ENCODE results near the gene ATP2B1. TPM values are rescaled to one million over a fixed set of nuclear protein-coding genes. Genes with fewer than 3 reads are reported as not detected.

Gene ATP2B1
- total RNA-seq, result 15.9 and 19.5 TPM in 2 replicates

- intact Hi-C loops (cut with micrococcal nuclease), result loop anchor here (1.0 to 5.0 kb wide), 13 partner anchors 48 to 1566 kb away; partner anchors contain the start of genes CEP290, POC1B and TMTC3
Measured at GRCh38 chr12:89708565-89709156, at the start of gene ATP2B1. ATP2B1 (minus strand) TSS chr12:89708838; CDS start chr12:89655886, 52,952 bp downstream.

GRCh38 chr12:89757987-89758386 lies 49.3 kb upstream of the ATP2B1 start:
- intact Hi-C loops (cut with micrococcal nuclease), result loop anchor here (2.0 to 5.0 kb wide), 4 partner anchors 123 to 337 kb away; no protein-coding TSS in a partner anchor

DNA sequence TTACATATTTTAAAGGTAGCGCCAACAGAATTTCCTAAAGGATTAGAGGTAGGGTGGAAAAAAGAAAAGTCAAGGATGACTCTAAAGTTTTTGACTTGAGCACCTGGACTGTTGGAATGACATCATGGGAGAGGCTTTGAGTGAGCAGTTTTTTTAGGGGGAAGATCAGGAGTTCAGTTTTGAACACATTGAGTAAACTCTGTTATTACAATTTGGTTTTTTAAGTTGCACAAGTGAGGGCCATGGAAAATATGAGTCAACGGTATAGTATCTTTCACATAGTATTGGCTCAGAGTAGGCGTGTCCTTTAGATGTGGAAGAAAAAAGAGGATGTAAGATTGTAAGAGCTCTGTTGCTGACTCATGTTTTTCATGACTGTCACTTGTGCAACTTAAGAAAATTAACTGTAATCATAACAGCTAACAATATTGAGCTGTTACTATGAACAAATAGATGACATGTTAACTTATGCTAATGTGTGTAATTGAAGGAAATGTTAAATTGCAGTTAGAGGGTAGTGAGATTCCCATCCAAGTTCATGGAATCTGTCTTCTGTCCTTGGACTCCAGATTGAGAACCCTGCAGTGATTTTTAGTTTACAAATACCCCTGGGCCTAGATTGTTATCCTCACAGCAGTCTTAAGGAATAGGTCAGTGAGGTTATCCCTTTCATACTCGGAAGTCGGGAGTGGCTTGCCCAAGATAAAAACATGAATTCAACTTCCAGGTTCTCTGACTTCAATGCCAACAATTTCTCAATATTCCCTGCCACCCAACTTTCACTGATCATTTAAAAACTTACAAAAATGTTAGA lies 48.2 kb upstream of the ATP2B1 start:
- intact Hi-C loops (cut with micrococcal nuclease), result loop anchor here (1.0 to 5.0 kb wide), 5 partner anchors 47 to 206 kb away; no protein-coding TSS in a partner anchor

DNA sequence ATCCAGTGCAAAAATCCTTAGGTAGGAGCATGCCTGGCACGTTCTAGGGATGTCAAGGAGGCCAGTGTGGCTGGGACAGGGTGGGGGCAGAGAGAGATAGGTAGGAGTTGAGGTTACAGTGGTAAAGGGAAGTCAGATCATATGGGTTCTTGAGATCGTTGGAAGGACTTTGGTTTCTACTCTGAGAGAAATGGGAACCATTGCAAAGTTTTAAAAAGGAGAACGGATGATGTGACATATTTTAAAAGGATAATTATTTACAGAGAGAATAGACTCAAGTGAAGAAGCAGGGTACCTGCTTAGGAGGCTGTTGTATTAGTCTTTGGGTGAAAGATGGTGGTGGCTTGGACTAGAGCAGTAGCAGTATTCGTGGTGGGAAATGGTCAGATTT lies 47.6 kb upstream of the ATP2B1 start:
- intact Hi-C loops (cut with micrococcal nuclease), result loop anchor here (1.0 to 5.0 kb wide), 5 partner anchors 47 to 206 kb away; no protein-coding TSS in a partner anchor

DNA sequence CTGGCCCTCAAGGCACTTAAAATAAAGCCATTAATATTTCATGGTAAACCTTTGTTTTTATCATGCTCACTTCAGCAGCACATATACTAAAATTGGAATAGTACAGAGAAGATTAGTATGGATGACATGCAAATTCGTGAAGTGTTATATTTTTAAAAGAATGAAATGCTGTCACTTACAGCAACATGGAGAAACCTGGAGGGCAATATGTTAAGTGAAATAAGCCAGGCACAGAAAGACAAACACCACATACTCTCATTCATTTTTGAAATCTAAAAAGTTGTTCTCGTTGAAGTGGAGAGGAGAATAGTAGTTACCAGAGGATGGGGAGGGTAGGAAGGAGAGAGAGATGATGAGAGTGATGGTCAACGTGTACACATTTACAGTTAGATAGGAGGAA lies 45.4 kb upstream of the ATP2B1 start:
- intact Hi-C loops (cut with micrococcal nuclease), result no loop called here

DNA sequence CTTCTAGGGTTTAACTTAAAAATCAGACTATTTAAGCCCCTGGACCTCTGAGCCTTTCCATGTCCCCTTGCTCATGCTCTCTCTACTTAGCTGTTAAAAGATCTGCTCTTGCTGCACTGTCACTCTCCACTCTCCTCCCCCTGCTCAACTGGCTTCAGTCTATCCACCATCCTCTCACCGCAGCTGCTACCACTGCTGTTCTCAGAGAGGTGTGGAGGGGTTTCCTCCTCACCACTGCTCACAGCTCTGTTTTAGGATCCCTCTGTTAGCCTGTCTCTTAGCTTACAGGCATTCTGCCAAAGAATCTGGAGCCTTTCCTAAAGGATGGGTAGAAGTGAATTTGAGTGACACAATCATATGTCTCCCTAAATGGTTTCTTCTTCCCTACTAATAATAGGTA lies 43.7 kb upstream of the ATP2B1 start:
- intact Hi-C loops (cut with micrococcal nuclease), result no loop called here

DNA sequence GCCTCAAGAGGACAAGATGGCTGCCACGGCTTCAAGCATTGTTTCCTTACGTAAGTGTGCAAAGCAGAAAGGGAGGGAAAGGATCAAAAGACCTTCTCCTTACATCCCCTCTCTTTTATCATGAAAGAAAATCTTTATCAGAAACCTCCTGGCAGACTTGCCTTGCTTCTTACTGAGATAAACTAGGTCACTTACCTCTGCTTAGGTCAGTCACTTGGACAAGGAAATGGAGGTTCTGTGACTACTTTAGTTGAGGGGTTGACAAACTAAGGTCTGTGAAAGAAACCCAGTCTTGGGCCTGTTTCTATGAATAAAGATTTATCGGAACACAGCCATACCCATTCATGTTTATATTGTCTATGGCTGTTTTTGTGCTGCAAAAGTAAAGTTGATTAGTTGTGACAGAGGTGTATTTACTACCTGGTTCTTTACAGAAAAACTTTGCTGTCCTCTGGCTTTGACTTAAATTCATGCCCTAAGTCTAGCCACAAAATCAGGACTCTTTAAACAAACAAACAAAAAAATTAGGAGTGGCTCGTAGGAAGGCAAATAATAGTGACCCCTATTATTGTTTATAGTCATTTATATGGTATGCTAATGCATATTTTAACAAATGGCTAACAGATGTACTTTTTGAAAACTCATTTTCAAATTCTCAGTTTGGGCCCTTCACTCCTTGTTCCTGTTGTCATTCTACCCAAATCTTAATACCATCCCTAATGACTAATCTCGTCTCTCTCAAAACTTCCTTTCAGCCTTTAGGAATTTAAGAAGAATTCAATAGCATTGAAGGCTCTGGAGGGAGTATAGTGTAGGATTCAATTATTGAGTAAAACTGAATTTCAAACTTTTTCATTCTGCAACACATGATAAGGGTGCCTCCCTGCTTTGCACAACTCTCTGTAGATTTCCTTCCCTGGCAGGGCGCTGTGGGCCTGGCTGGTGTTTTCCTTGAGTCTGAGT lies 42.0 kb upstream of the ATP2B1 start:
- intact Hi-C loops (cut with micrococcal nuclease), result no loop called here

DNA sequence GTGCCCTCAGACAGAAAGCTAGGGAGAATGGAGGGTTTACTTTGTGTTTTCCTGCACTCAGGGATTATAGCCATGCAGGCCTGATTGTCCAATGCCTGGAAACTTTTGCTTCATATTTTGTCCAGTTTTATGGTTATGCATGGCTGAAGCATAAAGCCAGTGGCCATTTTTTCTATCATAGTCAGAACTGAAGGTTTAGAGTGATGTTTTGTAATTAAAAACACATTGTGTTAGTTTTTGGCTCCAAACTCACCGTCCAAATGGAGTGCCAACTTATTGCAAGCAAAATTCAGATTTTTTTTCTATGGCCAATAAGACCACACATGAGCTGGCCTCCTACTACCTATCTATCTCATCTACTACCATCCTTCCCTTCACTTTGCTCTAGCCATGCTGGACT lies 40.2 kb upstream of the ATP2B1 start:
- intact Hi-C loops (cut with micrococcal nuclease), result no loop called here

- intact Hi-C loops (cut with micrococcal nuclease), result no loop called here
Measured at GRCh38 chr12:89745286-89745685, 36.6 kb upstream of the ATP2B1 start.

DNA sequence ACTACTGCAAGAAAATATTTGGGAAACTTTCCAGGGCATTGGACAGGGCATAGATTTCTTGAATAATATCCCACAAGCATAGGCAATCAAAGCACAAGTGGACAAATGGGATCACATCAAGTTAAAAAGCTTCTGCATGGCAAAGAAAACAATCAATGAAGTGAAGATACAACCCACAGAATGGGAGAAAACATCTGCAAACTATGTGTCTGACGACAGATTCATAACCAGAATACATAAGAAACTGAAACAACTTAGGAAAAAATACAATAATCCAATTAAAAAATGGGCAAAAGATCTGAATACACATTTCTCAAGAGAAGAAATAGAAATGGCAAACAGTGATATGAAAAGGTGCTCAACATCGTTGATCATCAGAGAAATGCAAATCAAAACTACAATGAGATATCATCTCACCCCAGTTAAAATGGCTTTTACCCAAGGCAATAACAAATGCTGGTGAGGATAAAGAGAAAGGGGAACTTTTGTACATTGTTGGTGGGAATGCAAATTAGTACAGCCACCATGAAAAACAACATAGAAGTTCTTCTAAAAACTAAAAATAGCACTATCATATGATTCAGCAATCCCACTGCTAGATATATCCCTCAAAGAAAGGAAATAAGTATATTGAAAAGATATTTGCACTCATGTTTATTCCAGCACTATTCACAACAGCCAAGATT lies 33.8 kb upstream of the ATP2B1 start:
- intact Hi-C loops (cut with micrococcal nuclease), result no loop called here

GRCh38 chr12:89740943-89741342 lies 32.3 kb upstream of the ATP2B1 start:
- intact Hi-C loops (cut with micrococcal nuclease), result no loop called here

- intact Hi-C loops (cut with micrococcal nuclease), result no loop called here
Measured at GRCh38 chr12:89736995-89737394, 28.4 kb upstream of the ATP2B1 start.

GRCh38 chr12:89733579-89734201 lies 25.1 kb upstream of the ATP2B1 start:
- intact Hi-C loops (cut with micrococcal nuclease), result no loop called here

DNA sequence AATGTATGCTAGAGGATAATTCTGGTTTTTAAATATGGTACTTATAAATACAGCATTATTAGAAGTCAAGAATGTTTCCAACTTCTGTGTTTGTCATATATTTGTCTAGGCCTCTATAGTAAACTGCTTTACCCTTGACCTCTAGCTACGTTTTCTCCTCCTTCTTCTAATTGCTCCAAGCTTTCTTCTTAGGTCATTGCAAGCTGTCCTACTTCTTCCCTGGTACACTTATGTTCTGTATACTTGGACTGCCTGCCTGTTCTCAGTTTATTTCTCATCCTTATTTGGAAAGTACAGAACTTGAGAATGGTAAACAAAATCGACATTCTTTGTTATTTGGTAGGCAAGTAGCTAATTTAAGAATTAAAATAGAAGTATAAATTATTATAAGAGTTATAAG lies 23.9 kb upstream of the ATP2B1 start:
- intact Hi-C loops (cut with micrococcal nuclease), result no loop called here

GRCh38 chr12:89731614-89732013 lies 23.0 kb upstream of the ATP2B1 start:
- intact Hi-C loops (cut with micrococcal nuclease), result no loop called here

DNA sequence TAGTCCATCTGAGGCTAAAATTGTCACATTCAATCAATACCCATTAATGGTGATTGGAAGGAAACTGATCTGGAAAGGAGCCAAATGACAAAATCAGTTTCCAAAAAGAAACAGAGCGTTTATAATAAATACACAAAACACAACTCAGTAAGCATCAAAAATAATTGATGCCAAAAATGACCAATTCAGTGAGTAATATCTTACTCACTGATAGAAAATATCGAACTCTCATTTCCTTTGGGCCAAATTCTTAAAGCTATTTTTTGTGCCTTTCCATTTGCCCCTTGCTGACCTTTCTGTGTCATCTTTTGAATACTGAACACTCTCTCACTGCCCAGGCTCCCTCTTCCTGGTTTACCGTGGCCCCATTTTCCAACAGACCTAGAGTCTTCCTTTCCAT lies 22.5 kb upstream of the ATP2B1 start:
- intact Hi-C loops (cut with micrococcal nuclease), result no loop called here

GRCh38 chr12:89729946-89730459 lies 21.4 kb upstream of the ATP2B1 start:
- intact Hi-C loops (cut with micrococcal nuclease), result no loop called here

DNA sequence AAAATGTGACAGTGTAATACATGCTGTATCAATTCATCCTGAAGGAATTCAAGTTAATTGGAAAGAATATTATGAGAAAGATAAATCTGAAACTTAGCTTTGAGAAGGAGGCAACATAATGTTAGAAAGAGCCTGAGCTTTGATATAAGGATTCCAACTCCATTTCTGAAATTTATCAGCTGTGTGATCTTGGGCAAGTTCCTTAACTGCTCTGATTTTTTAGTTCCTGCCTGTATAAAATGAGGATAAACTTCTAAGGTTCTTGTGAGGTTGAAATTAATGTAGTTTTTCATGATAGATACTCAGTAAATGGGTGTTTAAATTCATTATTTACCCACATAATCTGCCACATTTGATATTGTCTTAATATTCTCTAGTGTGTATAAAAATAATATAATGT lies 14.6 kb upstream of the ATP2B1 start:
- intact Hi-C loops (cut with micrococcal nuclease), result no loop called here

DNA sequence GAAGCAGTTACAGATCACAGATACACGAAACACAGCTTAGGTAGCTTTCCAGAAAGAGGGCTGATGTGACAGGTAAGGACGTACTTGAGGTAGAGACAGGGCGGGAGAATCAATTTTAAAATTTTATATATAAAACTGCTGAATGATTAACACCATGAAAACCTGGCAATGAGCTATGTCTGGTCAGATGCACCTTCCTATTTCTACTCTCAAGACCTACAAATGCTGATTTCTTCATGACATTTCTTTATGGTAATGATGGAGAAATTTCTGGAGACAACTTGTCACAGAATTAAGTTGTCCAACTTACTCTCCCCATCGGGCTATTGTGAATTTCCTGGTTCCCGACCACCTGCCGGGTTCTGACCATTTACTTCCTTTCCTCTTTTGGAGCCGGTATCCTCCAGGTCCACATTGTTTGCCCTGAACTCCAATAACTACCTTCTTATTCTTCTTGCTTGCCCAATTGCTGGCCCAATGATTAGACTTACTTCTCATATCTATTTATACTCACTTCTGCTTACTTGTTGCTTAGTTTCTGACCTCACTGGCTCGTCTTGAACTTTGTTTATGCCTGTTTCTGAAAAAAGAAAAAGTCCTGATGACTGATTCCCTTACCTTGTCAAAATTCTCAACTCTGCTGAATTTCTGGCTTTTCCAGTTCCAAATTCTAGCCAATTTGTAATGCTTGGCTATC lies 12.8 kb upstream of the ATP2B1 start:
- intact Hi-C loops (cut with micrococcal nuclease), result no loop called here
